ENCODE data around the gene NRDC.

Gene NRDC

DNA sequence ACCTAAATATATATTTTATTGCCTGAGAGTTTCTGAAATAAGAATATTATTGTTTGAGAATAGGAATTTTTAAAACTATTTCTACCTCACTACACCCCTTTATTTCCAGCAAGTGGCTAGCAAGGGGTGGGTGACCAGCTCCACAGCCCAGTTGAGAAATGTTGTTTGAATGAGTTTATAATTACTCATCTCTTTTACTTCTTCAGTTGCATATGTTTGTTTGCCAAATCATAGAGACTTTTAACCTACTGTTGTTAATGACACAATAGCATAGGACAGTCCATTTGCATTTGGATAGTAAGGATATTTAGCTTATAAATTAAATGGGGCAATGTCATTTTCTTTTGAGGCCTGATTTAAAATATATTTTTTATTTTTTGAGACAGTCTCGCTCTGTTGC, 127.8 kb downstream of the NRDC start:
- no peak for DNase-seq (ENCODE audit: insufficient read length, low spot score)
- FAIRE-seq = peak; percentile 45
- TF ChIP-seq POLR2A (IDR thresholded peaks at IDR 0.05; ENCODE audit: low read depth, low read length) = no peak

DNA sequence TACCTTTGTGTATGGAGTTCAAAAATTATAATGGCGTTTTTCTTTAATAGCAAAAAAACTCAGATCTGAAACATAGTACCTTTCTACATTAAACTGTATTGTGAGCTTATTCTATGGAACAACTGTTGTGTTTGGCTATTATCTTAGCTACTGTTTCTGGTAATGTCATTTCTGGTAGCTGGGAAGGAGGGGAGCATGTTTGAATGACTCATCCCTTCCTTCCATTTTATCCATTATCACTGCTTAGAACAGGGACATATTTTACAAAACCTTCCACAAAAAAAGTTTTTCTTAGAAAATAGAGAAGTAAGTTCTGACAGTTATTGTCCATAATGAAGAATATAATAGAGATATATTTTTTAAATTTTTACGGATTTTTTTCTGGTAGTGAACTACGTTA, 128.3 kb downstream of the NRDC start:
- FAIRE-seq (peak; percentile 96), DNase-seq (ENCODE audit: insufficient read length, low spot score) (no peak)
- no peak for TF ChIP-seq POLR2A (IDR thresholded peaks at IDR 0.05; ENCODE audit: low read depth, low read length)

DNA sequence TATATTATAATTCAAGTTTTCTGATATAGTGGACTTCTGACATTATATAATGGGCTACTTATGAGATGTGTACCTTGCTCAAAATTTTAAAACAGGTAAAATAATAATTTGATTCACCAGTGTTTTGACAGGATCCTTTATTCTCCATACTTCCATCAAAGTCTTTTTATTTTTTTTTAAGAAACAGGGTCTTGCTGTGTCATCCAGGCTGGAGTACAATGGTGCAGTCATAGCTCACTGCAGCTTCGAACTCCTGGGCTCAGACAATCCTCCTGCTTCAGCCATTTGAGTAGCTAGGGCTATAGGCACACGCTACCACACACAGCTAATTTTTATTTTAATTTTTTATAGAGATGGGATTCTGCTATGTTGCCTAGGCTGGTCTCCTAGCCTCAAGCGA, 129.4 kb downstream of the NRDC start:
- FAIRE-seq (peak; percentile 36), DNase-seq (ENCODE audit: insufficient read length, low spot score) (no peak)
- no peak for TF ChIP-seq POLR2A (IDR thresholded peaks at IDR 0.05; ENCODE audit: low read depth, low read length)

DNA sequence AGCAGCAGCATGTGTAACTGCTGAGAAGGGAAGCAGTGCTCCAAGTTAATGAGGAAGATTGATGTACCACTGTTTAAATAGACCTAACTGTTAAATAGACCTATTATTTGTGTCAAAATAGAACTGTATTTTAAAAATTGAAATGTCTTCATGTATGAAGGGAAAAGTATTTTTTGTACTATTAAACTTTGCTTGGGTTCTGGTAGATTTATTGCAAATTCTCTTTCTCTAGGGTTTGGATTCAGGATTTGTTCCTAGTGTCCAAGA, 133.3 kb downstream of the NRDC start:
- DNase-seq (ENCODE audit: insufficient read length, low spot score) (no peak), FAIRE-seq (peak; percentile 30)
- TF ChIP-seq POLR2A (IDR thresholded peaks at IDR 0.05; ENCODE audit: low read depth, low read length) = no peak

DNA sequence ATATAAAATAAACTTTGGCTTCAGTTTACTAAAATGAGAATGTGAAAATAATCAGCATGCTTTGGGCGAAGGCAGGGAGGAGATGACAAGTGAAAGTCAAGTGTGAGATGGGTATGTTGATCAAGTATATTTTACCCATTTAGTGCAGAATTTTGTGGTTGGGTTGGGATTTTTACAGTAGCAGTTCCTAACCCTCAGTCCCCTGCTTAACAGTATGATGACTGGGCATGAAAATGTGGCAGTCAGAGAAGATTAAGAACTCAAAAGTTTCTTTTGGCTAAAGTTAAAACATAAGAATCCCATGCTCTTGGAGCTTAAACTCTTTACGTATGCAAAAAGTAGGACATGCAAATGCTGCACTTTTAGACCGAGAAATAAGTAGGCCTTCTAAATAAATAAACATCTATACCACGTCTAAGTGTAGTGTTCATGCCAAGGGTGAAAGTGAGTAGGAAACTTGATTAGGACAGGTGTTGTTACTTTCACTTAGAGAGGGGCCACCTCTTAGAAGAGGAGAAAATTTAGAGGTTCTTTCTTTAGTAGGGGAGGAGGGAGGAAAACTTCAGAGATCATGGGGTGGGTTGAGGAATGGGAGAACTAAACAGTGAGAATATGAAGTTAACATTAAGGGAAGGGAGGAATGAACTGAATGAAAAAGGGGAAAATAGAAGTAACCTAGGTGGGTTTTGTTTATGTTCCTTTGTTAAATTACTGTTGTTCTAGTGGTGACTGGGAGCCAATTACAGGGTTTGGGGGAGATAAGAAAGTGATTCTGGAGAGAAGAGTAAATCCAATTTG, 133.8 kb downstream of the NRDC start:
- FAIRE-seq (peak; percentile 43), DNase-seq (ENCODE audit: insufficient read length, low spot score) (no peak)
- no peak for TF ChIP-seq POLR2A (IDR thresholded peaks at IDR 0.05; ENCODE audit: low read depth, low read length)

DNA sequence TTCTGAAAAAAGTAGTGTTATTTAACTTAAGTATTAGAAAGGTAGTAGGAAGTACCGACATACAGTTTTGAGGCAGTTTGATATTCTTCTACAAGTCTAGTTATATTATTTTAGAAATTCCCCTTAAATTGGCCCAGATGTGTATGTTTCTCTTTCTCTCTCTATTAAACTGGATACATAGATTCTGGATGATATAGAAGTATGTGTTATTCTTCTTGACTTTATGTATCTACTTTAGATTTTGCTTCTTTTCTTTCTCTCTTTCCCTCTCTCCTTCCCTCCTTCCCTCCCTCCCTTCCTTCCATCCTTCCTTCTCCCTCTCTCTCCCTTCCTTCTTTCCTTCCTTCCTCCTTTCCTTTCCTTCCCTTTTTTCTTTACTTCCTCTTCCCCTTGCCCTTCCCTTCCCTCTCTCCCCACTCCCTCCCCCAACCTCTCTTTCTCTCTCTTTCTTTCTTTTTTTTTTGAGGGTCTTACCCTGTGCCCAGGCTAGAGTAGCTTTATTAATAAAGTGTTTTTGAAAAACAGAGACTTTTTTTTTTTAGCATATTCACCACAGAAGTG, 137.3 kb downstream of the NRDC start:
- FAIRE-seq (no peak), DNase-seq (ENCODE audit: insufficient read length, low spot score) (no peak)
- TF ChIP-seq POLR2A (IDR thresholded peaks at IDR 0.05; ENCODE audit: low read depth, low read length) = no peak

DNA sequence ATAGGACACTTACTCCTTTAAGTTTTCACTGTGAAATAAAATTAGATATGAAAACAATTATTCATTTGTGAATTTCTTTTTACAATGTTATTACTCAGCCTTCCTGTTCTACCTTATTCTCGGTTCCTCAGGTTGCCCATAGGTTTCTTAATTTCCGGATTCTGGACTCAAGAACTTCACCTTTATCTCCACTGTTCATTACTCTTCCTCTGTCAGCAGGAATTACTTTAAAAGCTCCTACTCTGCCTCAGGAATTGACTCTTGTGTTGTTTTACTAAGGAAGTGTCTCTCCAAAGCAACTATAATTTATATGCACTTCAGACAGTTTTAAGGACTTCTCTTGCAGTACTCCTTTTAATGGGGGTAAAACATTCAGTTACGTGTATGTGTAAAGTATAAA, 137.9 kb downstream of the NRDC start:
- DNase-seq (ENCODE audit: insufficient read length, low spot score) = no peak
- TF ChIP-seq POLR2A (IDR thresholded peaks at IDR 0.05; ENCODE audit: low read depth, low read length) = no peak
- no peak for FAIRE-seq
